AG09309 (cell line): ENCODE data around the gene CCDC88B.
A peak's percentile ranks its signal among the peaks of the same experiment; 100 is the strongest.

Experiments used
- DNase-seq: peaks from one replicate; pipeline ENCODE4 v3.0.0-alpha.2; 2010; ENCODE audit warnings: low read depth
- H3K4me3 ChIP-seq: 2 replicates; pipeline ENCODE4 v1.5.1; 2011; ENCODE audit warnings: mild to moderate bottlenecking, low read depth, low read length, moderate library complexity; ENCODE audit not compliant: control insufficient read depth
- CTCF ChIP-seq: IDR thresholded peaks from 2 replicates; pipeline ENCODE4 v1.5.1; 2011; ENCODE audit warnings: mild to moderate bottlenecking, low read depth, low read length, inconsistent platforms; ENCODE audit not compliant: insufficient read depth, control insufficient read depth; ENCODE audit errors: missing control alignments

The CCDC88B gene

GRCh38 chr11:64341851-64342791 lies 2.1 kb downstream of the CCDC88B start:
- no peak for TF ChIP-seq CTCF
- no peak for DNase-seq
- peak overlapping the region; percentile 39 for H3K4me3 ChIP-seq

DNA sequence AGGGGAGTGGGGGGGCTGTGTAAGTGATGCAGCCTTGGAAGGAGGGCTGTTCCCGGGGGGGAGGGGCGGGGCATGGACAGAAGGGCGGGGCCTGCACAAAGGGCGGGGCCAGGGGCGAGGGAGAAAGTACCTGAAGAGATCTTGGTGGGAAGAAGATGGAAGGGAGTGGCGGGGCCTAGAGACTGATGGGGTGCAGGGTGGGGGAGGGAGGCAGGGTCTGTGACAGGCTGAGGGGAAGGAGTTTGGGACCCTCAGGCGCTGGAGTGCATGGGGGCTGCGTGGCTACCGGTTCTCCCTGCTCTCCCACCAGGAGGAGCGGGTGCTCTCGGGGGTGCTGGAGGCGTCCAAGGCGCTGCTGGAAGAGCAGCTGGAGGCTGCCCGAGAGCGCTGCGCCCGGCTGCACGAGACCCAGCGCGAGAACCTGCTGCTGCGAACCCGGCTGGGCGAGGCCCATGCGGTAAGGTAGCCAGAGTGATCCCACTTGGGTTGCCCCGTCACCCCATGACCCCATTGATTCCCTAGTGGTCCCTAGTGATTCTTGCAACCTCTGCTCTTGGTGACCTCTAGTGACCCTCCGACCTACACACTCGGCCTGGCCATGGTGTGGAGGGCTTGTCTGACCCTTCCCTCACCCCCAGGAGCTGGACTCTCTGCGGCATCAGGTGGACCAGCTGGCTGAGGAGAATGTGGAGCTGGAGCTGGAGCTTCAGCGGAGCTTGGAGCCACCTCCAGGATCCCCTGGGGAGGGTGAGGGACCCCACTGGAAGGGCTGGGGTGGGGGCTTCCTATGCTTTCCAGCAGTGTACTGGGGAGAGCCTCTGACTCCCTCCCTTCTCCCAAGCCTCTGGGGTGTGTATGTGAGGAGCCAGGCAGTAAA lies 3.1 kb downstream of the CCDC88B start:
- DNase-seq: no peak
- no peak for TF ChIP-seq CTCF
- no peak overlapping the region for H3K4me3 ChIP-seq

- DNase-seq: no peak
- TF ChIP-seq CTCF: no peak
These were observed 4.0 kb downstream of the CCDC88B start for GRCh38 chr11:64343767-64344559.

GRCh38 chr11:64344787-64345186 lies 4.8 kb downstream of the CCDC88B start:
- no peak overlapping the region for H3K4me3 ChIP-seq
- no peak for TF ChIP-seq CTCF
- no peak for DNase-seq

More at GRCh38 chr11:64343767-64344559, 4.0 kb downstream of the CCDC88B start:
- H3K4me3 ChIP-seq: no peak overlapping the region

DNA sequence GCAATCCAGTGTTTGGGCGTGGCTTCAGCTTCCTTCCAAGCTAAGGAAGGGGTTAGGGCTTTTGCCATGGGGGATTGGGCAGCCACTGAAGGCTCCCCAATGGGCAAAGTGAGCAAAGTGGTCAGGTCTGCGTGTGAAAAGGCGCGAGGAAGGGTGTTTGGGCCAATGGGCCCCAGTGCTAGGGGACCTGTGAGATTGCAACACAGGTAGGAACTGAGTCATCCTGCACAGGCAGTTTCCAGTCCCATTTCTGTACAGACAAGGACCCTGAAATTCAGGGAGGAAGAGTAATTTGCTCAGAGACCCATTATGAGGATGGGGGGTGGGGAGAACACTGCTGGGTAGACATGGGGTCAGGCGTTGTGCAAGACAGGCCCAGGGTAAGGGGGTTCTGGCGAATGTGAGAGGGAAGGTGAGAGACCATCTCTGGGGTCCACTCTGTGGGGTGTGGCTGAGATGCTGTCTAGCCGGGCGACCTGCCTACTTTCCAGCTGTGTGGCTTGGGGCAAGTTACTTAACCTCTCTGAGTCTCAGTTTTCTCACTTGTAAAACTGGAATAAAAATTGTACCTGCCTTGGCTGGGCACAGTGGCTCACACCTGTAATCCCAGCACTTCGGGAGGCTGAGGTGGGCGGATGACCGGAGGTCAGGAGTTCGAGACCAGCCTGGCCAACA lies 7.3 kb downstream of the CCDC88B start:
- no peak for TF ChIP-seq CTCF
- no peak for DNase-seq
- no peak overlapping the region for H3K4me3 ChIP-seq
